ENCODE results near the gene CDC42.

CDC42 gene

DNA sequence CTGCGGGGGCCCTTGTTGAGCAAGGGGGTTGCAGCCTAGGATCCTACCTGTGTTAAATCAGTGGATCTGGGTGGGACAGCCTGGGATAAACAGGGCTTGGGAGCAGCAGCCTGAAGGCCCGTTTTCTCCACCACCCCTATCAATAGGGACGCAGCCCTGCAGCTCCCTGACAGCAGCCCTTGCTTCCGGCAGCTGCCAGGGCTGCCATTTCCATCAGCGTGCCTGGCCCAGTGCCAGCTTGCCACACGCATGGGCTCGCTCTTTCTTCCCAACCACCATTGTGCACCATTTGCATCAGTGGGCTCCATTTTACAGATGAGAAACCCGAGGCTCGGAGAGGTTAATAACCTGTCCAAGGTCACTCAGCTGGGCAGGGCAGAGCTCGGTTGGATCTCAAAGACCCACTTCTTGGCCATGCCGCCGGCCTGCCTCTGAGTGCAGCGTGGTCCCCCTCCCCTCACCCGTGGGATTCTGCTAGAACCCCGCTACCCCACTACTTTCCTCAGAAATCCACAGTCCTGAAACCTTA lies 86.6 kb downstream of the CDC42 start:
- TF ChIP-seq, protein P1, sequence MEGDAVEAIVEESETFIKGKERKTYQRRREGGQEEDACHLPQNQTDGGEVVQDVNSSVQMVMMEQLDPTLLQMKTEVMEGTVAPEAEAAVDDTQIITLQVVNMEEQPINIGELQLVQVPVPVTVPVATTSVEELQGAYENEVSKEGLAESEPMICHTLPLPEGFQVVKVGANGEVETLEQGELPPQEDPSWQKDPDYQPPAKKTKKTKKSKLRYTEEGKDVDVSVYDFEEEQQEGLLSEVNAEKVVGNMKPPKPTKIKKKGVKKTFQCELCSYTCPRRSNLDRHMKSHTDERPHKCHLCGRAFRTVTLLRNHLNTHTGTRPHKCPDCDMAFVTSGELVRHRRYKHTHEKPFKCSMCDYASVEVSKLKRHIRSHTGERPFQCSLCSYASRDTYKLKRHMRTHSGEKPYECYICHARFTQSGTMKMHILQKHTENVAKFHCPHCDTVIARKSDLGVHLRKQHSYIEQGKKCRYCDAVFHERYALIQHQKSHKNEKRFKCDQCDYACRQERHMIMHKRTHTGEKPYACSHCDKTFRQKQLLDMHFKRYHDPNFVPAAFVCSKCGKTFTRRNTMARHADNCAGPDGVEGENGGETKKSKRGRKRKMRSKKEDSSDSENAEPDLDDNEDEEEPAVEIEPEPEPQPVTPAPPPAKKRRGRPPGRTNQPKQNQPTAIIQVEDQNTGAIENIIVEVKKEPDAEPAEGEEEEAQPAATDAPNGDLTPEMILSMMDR (IDR thresholded peaks at IDR 0.05; ENCODE audit: borderline replicate concordance, control extremely low read depth, extremely low read depth, insufficient read depth, missing control alignments): no peak
- in situ Hi-C loops (cut with MboI; ENCODE audit: low sequenced_read_pairs, unreplicated experiment): loop anchor here (10.0 to 25.0 kb wide), 2 partner anchors 276 to 498 kb away; partner anchors contain the start of genes C1QA and C1QC
- no peak for DNase-seq (ENCODE audit: low spot score)

DNA sequence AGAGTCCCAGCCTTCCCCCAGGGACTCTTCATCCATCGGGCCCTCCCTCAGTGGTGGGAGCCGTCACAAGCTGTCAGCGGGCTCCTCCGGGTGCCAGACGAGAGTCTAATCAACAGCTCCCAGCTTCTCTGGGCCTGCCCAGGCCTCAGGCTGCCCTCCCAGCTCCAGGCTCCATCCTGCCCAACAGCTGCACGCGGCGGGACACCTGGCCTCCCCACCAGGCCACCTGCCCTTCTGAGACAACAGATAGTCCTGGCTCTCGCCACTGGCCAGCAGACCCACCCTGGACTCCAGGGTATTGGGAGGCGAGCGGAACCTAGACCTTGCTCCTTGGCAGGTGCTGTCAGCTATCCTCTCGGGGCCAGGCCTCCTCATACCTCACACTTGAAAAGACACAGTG lies 87.3 kb downstream of the CDC42 start:
- TF ChIP-seq, protein P1 (IDR thresholded peaks at IDR 0.05; ENCODE audit: borderline replicate concordance, control extremely low read depth, extremely low read depth, insufficient read depth, missing control alignments): no peak
- in situ Hi-C loops (cut with MboI; ENCODE audit: low sequenced_read_pairs, unreplicated experiment): loop anchor here (10.0 to 25.0 kb wide), 2 partner anchors 275 to 497 kb away; partner anchors contain the start of genes C1QA and C1QC
- DNase-seq (ENCODE audit: low spot score): no peak
